ENCODE results near the gene NUTM2G.
"Not testable (repeated sequence)": the region's sequence is repeated elsewhere in the genome, so short reads cannot be mapped to it uniquely, and the experiment has no call there.

- not testable (repeated sequence) for TF ChIP-seq CTCF (tag by site-specific recombination; IDR thresholded peaks at IDR 0.05); KLF7 (tag by site-specific recombination; IDR thresholded peaks at IDR 0.05; ENCODE audit: borderline replicate concordance); KLF8 (tag by site-specific recombination; IDR thresholded peaks at IDR 0.05)
Measured at GRCh38 chr9:96949346-96949745, 20.7 kb downstream of the NUTM2G start.

Data from HEK293 (cell line).